GM18505 (cell line): Measurements from ENCODE around the gene CDH13.

Source experiments
- ATAC-seq: cut with Tn5 transposase; IDR thresholded peaks from one replicate; pipeline ENCODE4 v1.9.1; 2021; ENCODE audit not compliant: unreplicated experiment
- POLR2A ChIP-seq: IDR thresholded peaks from 4 replicates; pipeline ENCODE4 v1.6.1; 2011; ENCODE audit warnings: borderline replicate concordance; ENCODE audit not compliant: insufficient read depth, insufficient read length; ENCODE audit errors: extremely low read depth

The CDH13 gene

DNA sequence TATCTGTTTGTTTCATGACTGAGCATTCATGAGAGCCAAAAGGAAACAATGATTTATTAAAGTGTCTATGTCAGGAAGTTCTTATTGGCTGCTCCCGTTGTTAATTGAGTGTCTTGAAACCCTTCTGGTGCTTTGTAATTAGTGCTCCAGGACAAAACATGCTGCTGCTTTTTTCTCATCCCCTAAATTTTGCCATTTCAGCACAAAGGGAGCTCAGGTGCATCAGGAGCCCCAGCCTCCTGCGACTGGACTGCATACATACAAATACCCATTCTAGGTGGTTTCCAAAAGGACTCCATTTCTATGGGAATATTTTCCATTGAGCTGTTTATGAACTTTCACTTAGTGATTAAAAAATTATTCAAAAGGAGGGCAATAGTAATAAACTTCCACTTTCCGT is 354.0 kb downstream of the CDH13 start:
- no peak for ATAC-seq
- TF ChIP-seq POLR2A, result no peak

DNA sequence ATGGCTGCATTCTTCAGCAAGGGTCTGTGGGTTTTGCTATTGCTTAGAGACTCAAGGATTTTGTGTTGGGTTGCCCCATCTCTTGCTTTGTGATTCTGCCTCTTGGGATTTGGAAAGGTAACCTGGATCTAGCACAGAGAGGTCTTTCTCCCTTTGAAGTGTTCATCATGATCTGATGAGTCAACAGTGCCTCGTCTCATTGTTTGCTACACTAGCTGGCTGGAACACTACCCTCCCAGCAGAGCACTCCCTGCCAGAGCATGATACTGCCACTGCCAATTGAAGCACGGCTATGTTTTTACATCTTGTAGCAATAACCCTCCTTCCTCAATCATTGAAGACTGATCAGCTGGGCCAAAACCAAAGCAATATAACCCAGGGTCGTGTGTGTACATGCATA is 361.0 kb downstream of the CDH13 start:
- TF ChIP-seq POLR2A, result no peak
- no peak for ATAC-seq

DNA sequence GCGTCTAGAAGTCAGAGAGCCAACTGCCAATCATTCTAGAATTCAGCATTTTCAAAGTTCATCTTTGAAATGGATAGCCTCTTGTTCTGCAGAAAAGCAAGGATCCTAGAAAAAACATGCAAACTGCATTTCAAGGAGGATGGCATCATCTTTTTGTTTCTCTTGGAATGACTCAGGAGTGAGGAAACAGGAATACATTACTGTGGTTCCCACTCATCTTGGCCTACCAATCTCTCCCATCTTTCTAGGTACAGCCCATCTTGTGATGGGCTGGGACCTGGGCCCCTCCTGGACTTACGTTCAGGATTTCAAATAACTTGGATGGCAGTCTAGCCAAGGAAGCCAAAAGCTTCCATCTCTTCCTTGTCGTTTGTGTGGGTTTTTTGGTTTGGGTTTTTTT is 363.4 kb downstream of the CDH13 start:
- TF ChIP-seq POLR2A, result no peak
- ATAC-seq, result no peak

DNA sequence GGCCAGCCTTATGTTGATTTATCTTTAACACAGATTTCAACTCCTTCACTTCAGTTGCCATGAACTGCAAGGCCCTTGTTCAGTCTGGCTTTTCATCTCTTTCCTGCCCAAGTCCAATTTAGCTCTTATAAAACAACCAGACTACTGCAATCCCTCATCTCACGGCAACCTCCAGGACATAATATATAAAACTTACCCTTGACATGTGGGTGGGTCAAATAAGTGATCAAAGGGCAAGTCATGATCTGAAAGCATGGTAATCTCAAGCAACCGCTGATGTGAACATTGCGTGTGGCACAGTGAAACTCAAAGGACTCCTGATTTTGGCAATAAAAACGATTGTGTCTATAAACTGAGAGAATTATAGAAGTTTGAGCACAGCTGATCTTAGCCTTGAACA is 364.6 kb downstream of the CDH13 start:
- no peak for ATAC-seq
- TF ChIP-seq POLR2A, result no peak

DNA sequence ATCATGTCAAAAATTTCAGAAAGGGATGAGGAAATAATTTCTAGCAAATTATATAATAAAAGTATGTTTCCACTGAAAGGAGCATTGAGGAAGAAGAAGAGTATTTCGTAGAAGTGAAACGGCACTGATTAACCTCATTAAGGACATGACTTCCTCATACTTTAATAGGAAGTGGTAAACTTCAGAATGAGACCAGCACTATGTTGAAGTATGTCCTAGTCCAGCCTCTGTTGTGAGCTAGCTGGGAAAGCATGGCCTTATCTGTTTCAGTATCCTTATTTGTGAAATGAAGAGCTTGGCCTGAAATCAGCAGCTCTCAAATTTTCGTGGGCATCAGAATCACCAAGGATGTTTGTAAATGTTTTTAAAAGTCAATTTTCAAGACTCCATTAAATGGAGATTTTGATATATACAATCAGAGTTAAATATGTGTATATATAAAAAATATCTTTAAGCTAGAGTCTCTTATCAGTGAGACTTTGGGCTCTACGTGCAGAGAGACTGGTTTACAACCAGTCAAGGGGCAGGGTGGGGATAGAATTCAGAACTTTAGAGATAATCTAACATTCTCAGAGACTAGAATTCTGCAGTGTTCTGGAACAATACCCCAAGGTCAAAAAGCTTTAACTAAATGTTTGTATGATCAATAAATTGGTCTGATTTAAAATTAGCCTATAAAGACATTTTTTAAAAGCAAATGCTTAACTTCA is 365.4 kb downstream of the CDH13 start:
- TF ChIP-seq POLR2A, result no peak
- no peak for ATAC-seq

DNA sequence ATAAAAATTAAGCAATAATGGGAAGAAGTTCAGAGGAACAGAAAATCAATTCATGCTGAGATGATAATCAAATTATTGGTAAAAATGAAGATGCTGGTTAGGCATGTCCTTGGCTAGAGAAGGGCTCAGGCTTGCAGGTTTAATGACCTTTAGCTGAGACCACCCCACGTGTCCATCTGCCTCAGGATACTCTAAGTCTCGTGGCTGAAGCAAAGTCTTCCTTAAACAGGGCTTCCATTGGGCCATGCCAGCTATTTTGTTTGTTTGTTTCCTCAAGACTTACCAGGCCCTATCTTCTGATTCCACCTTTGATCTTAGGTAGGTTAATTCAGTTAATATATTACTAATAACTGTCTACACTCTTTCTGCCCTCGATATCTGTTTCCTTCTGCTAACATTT is 366.0 kb downstream of the CDH13 start:
- no peak for ATAC-seq

DNA sequence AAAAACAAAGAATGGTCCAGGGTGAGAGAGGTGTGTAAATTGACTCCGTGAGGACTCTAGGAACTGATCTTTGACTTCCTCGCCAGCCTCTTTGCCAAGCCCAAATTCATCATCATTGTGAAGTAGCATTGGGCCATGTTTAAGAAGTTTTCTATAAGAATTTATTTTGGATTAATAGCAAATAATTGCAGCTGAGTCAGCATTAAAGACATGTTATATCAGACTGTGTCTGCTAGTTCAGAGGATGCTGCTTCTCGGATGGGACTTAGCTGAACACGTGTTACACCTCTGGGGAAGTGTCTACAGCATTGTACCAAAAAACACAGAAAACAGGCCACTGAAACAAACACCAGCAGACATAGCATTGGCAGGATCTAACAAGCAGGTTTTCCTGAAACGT is 366.6 kb downstream of the CDH13 start:
- TF ChIP-seq POLR2A, result no peak
- no peak for ATAC-seq

More for the DNA sequence above, 366.0 kb downstream of the CDH13 start:
- no peak for TF ChIP-seq POLR2A

DNA sequence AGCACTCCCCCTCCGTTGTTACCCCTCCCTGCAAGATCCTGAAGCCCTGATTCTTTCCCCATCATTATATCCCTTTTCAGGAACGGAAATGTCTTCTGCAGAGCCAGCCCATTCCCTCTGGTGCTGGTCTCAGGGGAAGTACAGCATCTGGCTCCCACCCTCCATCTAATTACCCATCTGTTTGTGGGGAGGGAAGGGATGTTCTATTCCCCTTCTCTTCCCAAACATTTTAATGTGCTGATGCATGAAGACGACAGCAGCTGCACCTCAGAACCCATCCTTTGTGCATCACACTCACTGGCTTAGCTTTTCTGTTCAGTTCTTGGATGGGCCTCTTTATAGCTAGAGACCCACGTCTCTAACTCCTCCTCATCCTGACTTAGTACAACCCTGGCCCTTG is 367.2 kb downstream of the CDH13 start:
- ATAC-seq, result no peak
- TF ChIP-seq POLR2A, result no peak

DNA sequence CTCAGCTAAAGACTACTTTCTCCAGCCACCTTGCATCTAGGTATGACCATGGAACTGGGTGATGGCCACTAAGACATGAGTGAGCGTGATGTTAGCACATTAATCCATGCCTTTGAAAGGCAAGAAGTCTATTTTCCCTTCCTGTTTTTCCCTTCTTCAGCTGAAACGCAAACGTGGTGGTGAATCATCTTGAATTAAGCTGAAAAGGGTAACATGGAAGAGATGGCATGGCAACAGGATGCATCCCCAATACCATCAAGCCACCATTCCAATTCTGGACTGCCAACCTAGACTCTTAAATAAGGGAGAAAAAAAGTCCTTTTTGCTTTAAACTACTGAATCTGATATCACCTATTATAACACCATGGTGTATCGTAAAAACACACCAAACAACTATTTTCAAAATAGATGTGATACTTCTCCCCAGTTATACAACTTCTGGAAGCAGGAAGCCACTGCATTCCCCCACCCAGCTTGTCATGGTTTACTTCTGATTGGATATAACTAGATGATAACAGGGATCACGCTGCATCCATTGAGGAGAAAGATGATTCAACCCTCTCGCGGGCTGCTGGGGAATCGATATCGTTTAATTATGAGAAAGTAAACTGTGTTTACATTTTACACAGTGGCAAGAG is 368.6 kb downstream of the CDH13 start:
- no peak for TF ChIP-seq POLR2A
- no peak for ATAC-seq

DNA sequence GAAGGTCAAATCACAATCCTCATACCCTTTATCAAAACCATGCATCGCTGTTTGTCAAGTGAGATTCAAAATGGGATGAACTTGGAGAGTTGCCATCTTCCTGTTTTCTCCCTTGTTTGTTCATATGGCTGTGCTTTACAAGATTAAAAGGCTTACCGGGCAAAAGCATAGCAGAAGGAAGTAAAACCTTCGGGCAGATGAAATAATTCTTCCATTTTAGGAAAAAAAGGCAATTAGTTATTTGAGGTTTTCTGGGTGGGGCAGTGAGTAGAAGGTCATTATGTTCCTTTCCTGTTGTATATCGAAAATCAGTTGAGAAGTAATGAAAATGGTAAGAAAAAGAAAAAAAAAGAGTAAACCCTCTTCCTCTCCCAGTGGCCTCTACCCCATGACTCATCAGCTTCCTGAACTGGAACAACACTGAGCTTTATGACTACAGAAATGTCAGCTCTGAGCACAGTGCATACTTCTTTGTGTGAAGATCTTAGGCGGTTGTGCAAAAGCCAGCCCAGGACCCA is 369.2 kb downstream of the CDH13 start:
- no peak for TF ChIP-seq POLR2A

DNA sequence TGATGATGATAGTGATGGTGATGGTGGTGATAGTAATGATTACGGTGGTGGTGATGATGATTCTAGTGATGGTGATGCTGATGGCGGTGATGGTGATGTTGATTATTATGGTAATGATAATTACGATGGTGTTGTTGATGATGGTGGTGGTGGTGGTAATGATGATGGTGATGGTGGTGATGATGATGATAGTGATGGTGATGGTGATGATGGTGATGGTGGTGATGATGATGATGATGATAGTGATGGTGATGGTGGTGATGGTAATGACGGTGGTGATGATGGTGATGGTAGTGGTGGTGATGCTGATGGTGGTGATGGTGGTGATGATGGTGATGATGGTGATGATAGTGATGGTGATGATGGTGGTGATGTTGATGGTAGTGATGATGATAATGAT is 370.0 kb downstream of the CDH13 start:
- no peak for TF ChIP-seq POLR2A
- ATAC-seq, result no peak

More for the DNA sequence above, 369.2 kb downstream of the CDH13 start:
- no peak for ATAC-seq

DNA sequence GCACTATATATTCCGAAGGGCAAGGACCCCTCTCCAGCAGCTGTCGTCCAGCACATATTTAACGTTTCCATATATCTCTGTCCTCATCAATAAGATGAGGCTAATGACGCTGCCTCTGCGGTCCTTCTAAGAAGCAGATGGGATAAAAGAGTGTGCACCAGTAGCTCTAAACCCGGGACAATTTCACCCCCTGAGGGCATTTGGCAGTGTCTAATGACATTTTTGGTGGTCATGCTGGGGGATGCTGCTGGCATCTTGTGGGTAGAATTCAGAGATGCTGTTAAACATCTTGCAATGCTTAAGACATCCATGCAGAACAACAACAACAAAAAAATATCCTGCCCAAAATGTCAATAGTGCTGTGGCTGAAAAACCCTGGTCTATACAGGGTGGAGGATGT is 372.9 kb downstream of the CDH13 start:
- ATAC-seq, result no peak
- no peak for TF ChIP-seq POLR2A

DNA sequence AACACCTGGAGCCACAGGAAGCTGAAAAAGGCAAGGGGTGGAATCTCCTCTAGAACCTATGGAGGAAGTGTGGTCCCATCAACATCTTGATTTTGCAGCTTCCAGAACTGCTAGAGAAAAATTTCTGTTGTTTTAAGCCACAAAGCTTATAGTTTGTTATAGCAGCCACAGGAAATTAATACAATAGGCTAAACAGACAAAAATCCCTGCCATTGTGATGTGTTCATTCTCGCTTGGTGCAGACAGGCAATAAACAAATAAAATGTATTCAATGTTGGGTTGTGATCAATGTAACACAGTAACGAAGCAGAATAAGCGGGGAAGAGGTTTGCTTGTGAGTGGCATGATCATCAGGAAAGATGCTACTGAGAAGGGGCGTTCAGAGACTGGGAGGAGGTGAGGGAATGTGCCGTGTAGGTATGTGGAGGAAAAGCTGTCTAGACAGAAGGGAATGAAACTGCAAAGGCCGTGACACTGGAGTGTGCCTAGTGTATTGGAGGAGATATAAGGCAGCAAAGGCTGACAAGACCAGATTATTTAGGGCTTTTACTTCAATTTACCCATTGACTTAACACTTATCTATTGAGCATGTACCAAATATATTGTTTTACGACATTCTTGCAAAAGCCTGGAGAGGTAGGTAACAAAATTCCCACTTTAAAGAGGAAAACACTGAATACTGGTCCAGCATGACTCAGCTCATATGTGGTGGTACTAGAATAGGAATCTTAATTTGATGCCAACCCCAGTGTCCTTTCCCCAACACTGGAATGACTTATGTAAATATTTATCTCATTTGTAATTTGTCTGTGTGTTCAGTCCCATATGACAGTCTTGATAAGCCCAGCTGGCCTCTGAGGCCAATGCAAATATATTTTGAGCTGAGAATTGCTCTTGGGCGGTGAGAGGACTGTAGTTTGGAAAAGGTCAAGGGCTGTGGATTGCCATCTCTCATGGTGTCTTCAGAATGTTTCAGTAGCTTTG is 375.9 kb downstream of the CDH13 start:
- no peak for ATAC-seq
- TF ChIP-seq POLR2A, result no peak
